BLaER1 treated with 17β-estradiol and CSF1 and Interleukin-3, amounts not matched to agents 10 nM and 100 nM (cell line): ENCODE data around the gene CASZ1.

ENCODE experiments used
- H3K27ac ChIP-seq, 11 experiments: shearing (Covaris generic); formaldehyde crosslinking; 2 replicates each; pipeline ENCODE4 v1.8.1; 2022
- H3K27me3 ChIP-seq, 11 experiments: shearing (Covaris generic); formaldehyde crosslinking; 2 replicates each; pipeline ENCODE4 v1.8.1; 2022
- H3K36me3 ChIP-seq, 11 experiments: shearing (Covaris generic); formaldehyde crosslinking; 2 replicates each; pipeline ENCODE4 v1.8.1; 2022
- H3K4me1 ChIP-seq, 10 experiments: shearing (Covaris generic); formaldehyde crosslinking; 2 replicates each; pipeline ENCODE4 v1.8.1; 2022
- H3K4me2 ChIP-seq, 11 experiments: shearing (Covaris generic); formaldehyde crosslinking; 2 replicates each; pipeline ENCODE4 v1.8.1; 2022
- H3K4me3 ChIP-seq, 10 experiments: shearing (Covaris generic); formaldehyde crosslinking; 2 replicates each; pipeline ENCODE4 v1.8.1; 2022
- H3K9ac ChIP-seq, 11 experiments: shearing (Covaris generic); formaldehyde crosslinking; 2 replicates each; pipeline ENCODE4 v1.8.1; 2022
- H3K9me3 ChIP-seq, 11 experiments: shearing (Covaris generic); formaldehyde crosslinking; replicated peaks in 1 of 11; 2 replicates each; pipeline ENCODE4 v1.8.1; 2022
- H4K20me1 ChIP-seq, 11 experiments: shearing (Covaris generic); formaldehyde crosslinking; 2 replicates each; pipeline ENCODE4 v1.8.1; 2022
- Cebpa-rat ChIP-seq, 11 experiments: shearing (Covaris generic); IDR thresholded peaks; 2 replicates each; pipeline ENCODE4 v1.8.1; 2022

CASZ1 gene

DNA sequence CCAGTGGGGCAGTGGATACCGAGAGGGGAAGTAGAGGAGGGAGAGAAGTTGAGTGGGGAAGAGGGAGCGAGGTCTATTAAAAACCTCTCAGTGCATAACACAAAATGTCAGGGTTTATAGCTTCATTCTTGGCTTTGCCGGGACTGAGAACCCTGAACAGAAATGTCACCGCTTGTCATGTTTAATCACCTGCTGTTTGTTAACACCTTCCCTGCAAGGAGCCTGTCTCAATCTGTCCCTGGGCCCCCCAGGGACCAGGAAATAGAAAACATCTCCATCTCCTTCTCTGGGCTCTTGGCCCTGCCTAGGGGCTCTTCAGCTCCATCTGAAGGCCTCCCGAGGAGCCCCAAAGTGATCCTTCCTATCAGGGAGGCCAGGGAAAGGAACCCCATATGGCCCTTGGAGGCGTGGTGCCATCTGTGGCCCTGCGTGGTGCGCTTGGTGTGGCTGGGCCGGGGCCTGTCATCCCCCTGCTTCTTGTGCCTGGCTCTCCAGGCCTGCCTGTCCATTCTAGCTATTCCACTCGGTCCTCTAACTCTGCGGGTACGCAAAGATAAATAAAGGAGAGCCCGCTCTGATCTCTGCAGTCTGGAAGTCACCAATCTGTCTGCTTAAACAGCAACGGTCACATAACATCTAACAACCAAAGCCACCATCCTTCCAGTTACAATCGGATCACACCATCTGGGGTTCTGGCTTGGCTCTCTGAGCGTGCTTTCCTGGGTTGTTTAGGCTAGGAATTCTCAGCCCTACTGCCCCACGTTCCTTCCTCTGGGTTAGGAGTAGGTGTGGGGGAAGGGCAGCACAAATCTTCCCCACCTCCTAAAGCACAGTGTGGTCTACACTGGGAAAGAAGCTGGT is 113.8 kb downstream of the CASZ1 start:
- Histone ChIP-seq H4K20me1 (peaks cover 0 to 10% (median 0%) of the 10 kb centered on the region in 11 experiments; a peak in 5 of 22 replicates), H3K27ac (no peak overlapping the region), H3K4me3 (no peak overlapping the region), H3K27me3 (peaks cover 0 to 9% (median 0%) of the 10 kb centered on the region in 11 experiments; a peak in 4 of 22 replicates), H3K9ac (peak overlapping the region in 1 of 11 experiments; percentile 11; a peak in 1 of 22 replicates), H3K36me3 (no peaks in the 10 kb centered on the region), H3K9me3 (no peaks in the 10 kb centered on the region), H3K4me2 (peak overlapping the region in 9 of 11 experiments; percentile 26 to 81 (median 65); a peak in 14 of 22 replicates), H3K4me1 (peaks cover 50 to 97% (median 89%) of the 10 kb centered on the region in 10 experiments)
- no peak for TF ChIP-seq Cebpa-rat (IDR thresholded peaks at IDR 0.05)

DNA sequence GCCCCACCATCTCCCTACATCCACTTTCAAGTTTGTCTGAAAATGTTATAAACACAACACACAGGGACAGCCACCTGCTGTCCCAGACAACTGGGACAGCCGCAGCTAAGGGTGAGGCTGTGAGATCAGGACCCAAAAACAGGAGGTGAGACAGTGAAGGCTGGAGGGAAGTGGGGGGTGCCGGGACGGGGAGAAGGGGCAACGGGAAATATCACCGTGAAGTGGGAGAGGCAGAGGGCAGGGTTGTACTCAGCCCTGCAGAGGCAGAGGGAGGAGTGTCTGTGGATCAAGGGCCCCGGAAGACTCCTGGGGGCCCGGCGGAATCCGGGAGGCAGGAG is 114.4 kb downstream of the CASZ1 start:
- no peak for TF ChIP-seq Cebpa-rat (IDR thresholded peaks at IDR 0.05)
- no peaks in the 10 kb centered on the region for H3K36me3 ChIP-seq
- H3K4me3 ChIP-seq = no peak overlapping the region
- H4K20me1 ChIP-seq = peaks cover 0 to 16% (median 1%) of the 10 kb centered on the region in 11 experiments; a peak in 7 of 22 replicates
- peaks cover 48 to 97% (median 89%) of the 10 kb centered on the region in 10 experiments for H3K4me1 ChIP-seq
- peak overlapping the region in 1 of 11 experiments; percentile 11; a peak in 1 of 22 replicates for H3K9ac ChIP-seq
- no peak overlapping the region; a peak in 1 of 22 replicates for H3K27ac ChIP-seq
- peaks cover 0 to 9% (median 0%) of the 10 kb centered on the region in 11 experiments; a peak in 4 of 22 replicates for H3K27me3 ChIP-seq
- peak overlapping the region in 9 of 11 experiments; percentile 26 to 81 (median 65); a peak in 15 of 22 replicates for H3K4me2 ChIP-seq
- H3K9me3 ChIP-seq = no peaks in the 10 kb centered on the region

DNA sequence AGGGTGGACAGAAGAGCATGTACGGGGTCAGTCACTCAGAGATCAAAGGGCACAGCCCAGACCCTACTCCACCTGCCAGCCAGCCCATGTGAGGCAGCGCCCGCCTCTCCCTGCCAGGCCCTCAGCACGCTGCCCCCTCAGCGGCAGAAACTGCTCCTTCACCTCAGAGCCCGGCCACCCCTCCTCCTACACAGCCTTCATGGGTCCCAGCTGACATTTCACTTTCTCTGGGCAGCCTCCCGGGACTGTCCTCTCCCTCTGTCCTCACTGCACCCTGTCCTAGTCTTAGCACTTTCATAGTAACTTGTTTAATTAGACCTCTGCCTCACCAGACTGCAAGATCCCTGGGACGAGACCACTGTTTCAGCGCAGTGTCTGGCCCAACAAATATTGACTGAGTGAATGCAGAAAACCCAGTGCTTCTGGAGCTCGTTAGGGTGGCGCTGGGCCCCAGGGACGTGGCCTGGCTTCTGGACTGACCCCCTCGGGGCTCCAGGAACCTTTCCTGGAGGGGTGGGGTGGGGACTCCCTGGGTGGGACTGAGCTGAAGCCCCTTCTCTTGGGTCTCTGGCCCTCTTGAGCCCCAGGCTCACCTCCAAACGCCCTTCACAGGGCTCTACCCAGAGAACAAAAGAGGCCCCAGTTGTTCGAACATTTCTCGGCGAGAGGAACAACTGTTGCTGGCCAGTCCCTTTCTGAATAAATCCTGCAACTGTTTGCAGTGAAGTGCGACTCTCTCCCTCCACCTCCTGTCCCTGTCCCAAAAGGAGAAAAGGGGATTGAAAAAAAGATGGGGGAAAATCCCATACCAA is 114.9 kb downstream of the CASZ1 start:
- Histone ChIP-seq H3K4me1 (peaks cover 42 to 97% (median 89%) of the 10 kb centered on the region in 10 experiments), H4K20me1 (peaks cover 0 to 22% (median 4%) of the 10 kb centered on the region in 11 experiments; a peak in 7 of 22 replicates), H3K9ac (peak overlapping the region in 1 of 11 experiments; percentile 11; a peak in 1 of 22 replicates)

DNA sequence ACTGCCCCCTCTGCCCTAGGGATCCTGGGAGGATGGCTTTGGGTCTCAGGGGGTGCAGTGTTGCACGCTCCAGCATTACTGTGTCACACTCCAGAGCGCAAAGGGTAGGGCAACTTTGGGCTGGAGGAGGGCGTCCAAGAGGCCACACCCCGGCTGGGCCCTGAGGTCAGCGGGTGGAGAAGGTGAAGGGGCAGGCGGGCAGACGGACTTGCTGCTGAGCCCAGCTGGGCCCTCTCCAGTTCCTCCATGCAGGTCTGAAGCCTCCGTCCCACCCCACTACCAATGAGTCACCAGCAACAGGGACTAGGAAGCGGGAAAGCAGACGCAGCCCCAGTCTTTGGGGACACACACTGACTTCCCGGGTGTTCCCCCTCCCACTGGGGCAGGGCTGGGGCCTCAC is 116.0 kb downstream of the CASZ1 start:
- Histone ChIP-seq H3K4me1 (peaks cover 32 to 95% (median 87%) of the 10 kb centered on the region in 10 experiments), H3K4me3 (no peak overlapping the region), H3K27me3 (peaks cover 0 to 6% (median 0%) of the 10 kb centered on the region in 11 experiments; a peak in 4 of 22 replicates), H3K36me3 (no peaks in the 10 kb centered on the region), H4K20me1 (peaks cover 0 to 29% (median 5%) of the 10 kb centered on the region in 11 experiments; a peak in 7 of 22 replicates), H3K9me3 (no peaks in the 10 kb centered on the region), H3K9ac (no peak overlapping the region), H3K4me2 (peak overlapping the region; percentile 37 to 81 (median 70)), H3K27ac (no peak overlapping the region)
- TF ChIP-seq Cebpa-rat (IDR thresholded peaks at IDR 0.05) = no peak

More for the DNA sequence above, 114.9 kb downstream of the CASZ1 start:
- Histone ChIP-seq H3K27me3 (peaks cover 0 to 9% (median 0%) of the 10 kb centered on the region in 11 experiments; a peak in 4 of 22 replicates), H3K36me3 (no peaks in the 10 kb centered on the region), H3K4me3 (no peak overlapping the region), H3K9me3 (no peaks in the 10 kb centered on the region), H3K27ac (no peak overlapping the region; a peak in 1 of 22 replicates), H3K4me2 (peak overlapping the region in 10 of 11 experiments; percentile 51 to 81 (median 72); a peak in 20 of 22 replicates)
- TF ChIP-seq Cebpa-rat (IDR thresholded peaks at IDR 0.05) = no peak

DNA sequence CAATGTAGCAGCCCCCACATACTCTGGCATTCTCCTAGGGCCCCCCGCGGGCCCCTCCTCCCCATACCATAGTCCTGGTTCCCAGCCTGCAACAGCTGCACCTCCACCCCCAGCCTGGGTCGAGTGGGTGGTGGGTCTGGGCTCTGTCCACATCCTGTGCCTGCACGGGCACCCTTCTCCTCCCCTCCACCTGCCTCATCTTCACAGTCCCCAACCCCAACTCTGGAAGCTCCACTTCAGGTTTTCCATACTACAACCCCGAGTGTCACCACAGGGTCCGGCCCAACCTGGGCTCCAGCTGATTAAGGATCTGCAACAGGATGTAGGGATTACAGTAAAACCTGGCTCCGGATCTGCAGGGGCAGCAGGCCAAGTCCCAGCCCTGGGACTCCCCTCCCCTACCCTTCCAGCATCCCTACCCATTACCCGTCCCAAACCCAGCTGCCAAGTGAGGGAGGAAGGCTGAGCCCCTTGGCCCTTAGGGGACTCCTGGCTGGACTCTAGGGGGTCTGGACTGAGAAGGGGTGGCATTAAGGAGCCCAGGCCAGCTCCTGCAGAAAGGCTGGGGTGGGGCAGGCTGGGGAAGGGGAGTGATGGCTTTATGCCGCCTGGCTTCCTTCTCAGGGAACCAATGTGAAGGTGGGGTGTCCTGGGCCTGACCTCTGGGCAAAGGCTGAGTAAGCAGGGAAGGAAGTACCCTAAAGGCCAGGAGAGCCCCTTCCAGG is 116.8 kb downstream of the CASZ1 start:
- H3K4me2 ChIP-seq = peak overlapping the region; percentile 29 to 85 (median 58); a peak in 21 of 22 replicates
- TF ChIP-seq Cebpa-rat (IDR thresholded peaks at IDR 0.05) = no peak
- H3K9me3 ChIP-seq = no peaks in the 10 kb centered on the region
- no peak overlapping the region; a peak in 1 of 22 replicates for H3K9ac ChIP-seq
- H3K36me3 ChIP-seq = no peaks in the 10 kb centered on the region
- no peaks in the 10 kb centered on the region; a peak in 1 of 22 replicates for H3K27me3 ChIP-seq
- H4K20me1 ChIP-seq = peaks cover 0 to 30% (median 8%) of the 10 kb centered on the region in 11 experiments; a peak in 7 of 22 replicates
- no peak overlapping the region for H3K27ac ChIP-seq
- H3K4me1 ChIP-seq = peaks cover 25 to 86% (median 79%) of the 10 kb centered on the region in 10 experiments
- H3K4me3 ChIP-seq = no peak overlapping the region

DNA sequence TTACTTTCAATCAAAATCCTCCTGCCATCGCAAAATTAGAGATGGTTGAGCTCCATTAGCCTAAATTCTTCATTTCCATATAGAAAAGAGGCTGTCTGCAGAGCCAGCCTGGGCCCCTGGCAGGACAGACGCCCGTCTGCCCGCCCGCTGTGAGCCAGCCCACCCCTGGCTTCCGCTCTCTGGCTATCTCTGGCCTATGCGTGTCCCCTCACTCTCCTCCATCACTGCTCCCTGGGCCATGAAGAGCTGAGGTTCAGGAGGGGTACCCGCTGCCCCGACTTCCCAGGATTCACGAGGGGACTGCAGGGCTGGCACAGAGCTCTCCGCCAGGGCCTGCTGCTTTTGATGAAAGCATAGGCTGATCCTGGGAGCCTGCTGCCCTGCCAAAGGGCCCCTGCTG is 117.6 kb downstream of the CASZ1 start:
- Histone ChIP-seq H3K9ac (no peak overlapping the region; a peak in 1 of 22 replicates), H3K9me3 (no peaks in the 10 kb centered on the region), H4K20me1 (peaks cover 0 to 38% (median 8%) of the 10 kb centered on the region in 11 experiments; a peak in 7 of 22 replicates), H3K36me3 (no peaks in the 10 kb centered on the region), H3K27me3 (no peaks in the 10 kb centered on the region), H3K27ac (no peak overlapping the region), H3K4me2 (peak overlapping the region in 10 of 11 experiments; percentile 29 to 85 (median 59); a peak in 17 of 22 replicates), H3K4me3 (no peak overlapping the region), H3K4me1 (peaks cover 25 to 81% (median 74%) of the 10 kb centered on the region in 10 experiments)
- TF ChIP-seq Cebpa-rat (IDR thresholded peaks at IDR 0.05) = no peak

DNA sequence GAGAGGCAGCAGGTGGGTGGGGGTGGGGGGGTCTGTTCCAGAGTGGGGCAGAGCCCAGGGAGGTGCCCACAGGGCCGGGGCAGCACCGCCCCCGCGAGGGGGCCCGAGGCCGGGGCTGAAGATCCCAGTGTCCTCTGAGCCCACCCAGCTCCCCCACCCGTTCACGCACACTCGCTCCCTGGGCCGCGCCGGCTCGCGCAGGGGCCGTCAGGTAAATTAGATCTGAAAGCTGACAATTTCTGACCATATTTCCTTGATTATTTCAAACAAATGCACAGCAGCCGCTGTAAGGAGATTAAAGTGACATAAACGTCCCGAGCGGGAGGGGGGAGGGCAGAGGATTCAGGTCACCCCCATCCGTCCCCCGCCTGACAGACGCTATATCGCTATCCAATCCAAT is 118.0 kb downstream of the CASZ1 start:
- no peaks in the 10 kb centered on the region for H3K9me3 ChIP-seq
- peaks cover 0 to 43% (median 8%) of the 10 kb centered on the region in 11 experiments; a peak in 8 of 22 replicates for H4K20me1 ChIP-seq
- peaks cover 25 to 77% (median 71%) of the 10 kb centered on the region in 10 experiments for H3K4me1 ChIP-seq
- H3K9ac ChIP-seq = no peak overlapping the region
- no peaks in the 10 kb centered on the region for H3K36me3 ChIP-seq
- H3K27me3 ChIP-seq = no peaks in the 10 kb centered on the region
- no peak overlapping the region for H3K4me3 ChIP-seq
- peak overlapping the region in 7 of 11 experiments; percentile 58 to 85 (median 78); a peak in 9 of 22 replicates for H3K4me2 ChIP-seq
- no peak overlapping the region for H3K27ac ChIP-seq
- TF ChIP-seq Cebpa-rat (IDR thresholded peaks at IDR 0.05) = no peak
